IMR-90 (cell line): ENCODE measurements around the gene DKK3. TPM values are rescaled to one million over a fixed set of nuclear protein-coding genes. Genes with fewer than 3 reads are reported as not detected.

Experiments
- ATAC-seq: fragments of 200-7000 bp; cut with Tn5 transposase; 2 replicates; pipeline ENCODE4 v1.9.1; 2020; ENCODE audit warnings: low read depth, mild to moderate bottlenecking, moderate library complexity
- BruUV-seq: library from RNA; stranded (reverse); fragments of 400-500 nt; replicated peaks from 2 replicates; lab custom pipeline; 2021; lab: Mats Ljungman, UMichigan
- CTCF ChIA-PET: fragments of 300-600 bp; formaldehyde crosslinking; extraction: SDS; loops from one replicate; lab custom pipeline; 2021; ENCODE audit warnings: antibody characterized with exemption; lab: Yijun Ruan, JAX
- POLR2A ChIA-PET: fragments of 300-600 bp; sonication (Branson Sonifier 250); formaldehyde crosslinking; loops from one replicate; lab custom pipeline; 2022; ENCODE audit warnings: antibody characterized with exemption; ENCODE audit not compliant: unreplicated experiment; lab: Charles Lee
- DNase-seq: peaks from one replicate; pipeline ENCODE4 v3.0.0; 2013
- H2AFZ ChIP-seq: replicated peaks from 2 replicates; pipeline ENCODE3; 2013; ENCODE audit warnings: low read length, mild to moderate bottlenecking; ENCODE audit not compliant: poor library complexity
- H2AK5ac ChIP-seq: 2 replicates; pipeline ENCODE4 v1.6.1; 2013; ENCODE audit warnings: low read depth, low read length, inconsistent platforms
- H2AK9ac ChIP-seq: replicated peaks from 2 replicates; pipeline ENCODE3; 2013; ENCODE audit warnings: mild to moderate bottlenecking, low read depth, low read length, moderate library complexity; ENCODE audit not compliant: poor library complexity
- H2BK120ac ChIP-seq: 2 replicates; pipeline ENCODE4 v1.6.1; 2013; ENCODE audit warnings: low read depth, low read length, inconsistent platforms
- H2BK15ac ChIP-seq: 3 replicates; pipeline ENCODE4 v1.6.1; 2013; ENCODE audit warnings: low read depth, low read length, inconsistent platforms
- H2BK20ac ChIP-seq: 2 replicates; pipeline ENCODE4 v1.6.1; 2013; ENCODE audit warnings: low read depth, mild to moderate bottlenecking, inconsistent platforms, low read length, moderate library complexity
- H2BK5ac ChIP-seq: 2 replicates; pipeline ENCODE4 v1.6.1; 2013; ENCODE audit warnings: mild to moderate bottlenecking, low read depth, low read length, inconsistent platforms; ENCODE audit not compliant: poor library complexity, severe bottlenecking
- H3K14ac ChIP-seq: replicated peaks from 2 replicates; pipeline ENCODE4 v1.6.1; 2013; ENCODE audit warnings: low read depth, low read length, inconsistent platforms
- H3K18ac ChIP-seq: 2 replicates; pipeline ENCODE4 v1.6.1; 2013; ENCODE audit warnings: low read depth, low read length, control low read depth
- H3K23ac ChIP-seq: 2 replicates; pipeline ENCODE4 v1.6.1; 2013; ENCODE audit warnings: low read depth, low read length, inconsistent platforms
- H3K27ac ChIP-seq: 2 replicates; pipeline ENCODE4 v1.5.1; 2013; ENCODE audit warnings: mild to moderate bottlenecking, control low read depth, low read length; ENCODE audit not compliant: insufficient read depth
- H3K27me3 ChIP-seq: 2 replicates; pipeline ENCODE4 v1.6.1; 2013; ENCODE audit warnings: low read length; ENCODE audit not compliant: control insufficient read depth, insufficient read depth
- H3K36me3 ChIP-seq: 2 replicates; pipeline ENCODE4 v1.6.1; 2013; ENCODE audit warnings: low read length, mixed read lengths; ENCODE audit not compliant: control insufficient read depth, insufficient read depth
- H3K4ac ChIP-seq: 2 replicates; pipeline ENCODE4 v1.6.1; 2013; ENCODE audit warnings: low read depth, low read length, inconsistent platforms
- H3K4me1 ChIP-seq: 2 replicates; pipeline ENCODE4 v1.6.1; 2013; ENCODE audit warnings: low read length, mixed read lengths; ENCODE audit not compliant: control insufficient read depth, insufficient read depth
- H3K4me2 ChIP-seq: 2 replicates; pipeline ENCODE4 v1.6.1; 2013; ENCODE audit warnings: low read depth, mild to moderate bottlenecking, control low read depth, low read length, moderate library complexity
- H3K4me3 ChIP-seq: 2 replicates; pipeline ENCODE4 v1.5.1; 2013; ENCODE audit warnings: low read depth, mild to moderate bottlenecking, control low read depth, low read length, moderate library complexity; ENCODE audit not compliant: insufficient read depth
- H3K56ac ChIP-seq: 2 replicates; pipeline ENCODE4 v1.6.1; 2013; ENCODE audit warnings: low read length, inconsistent platforms; ENCODE audit not compliant: insufficient read depth; ENCODE audit errors: extremely low read depth
- H3K79me1 ChIP-seq, 2 experiments: 2 replicates each; pipeline ENCODE4 v1.6.1; 2013; ENCODE audit warnings: low read length in 2 of 2, inconsistent platforms in 1 of 2, low read depth in 1 of 2
- H3K9ac ChIP-seq: 2 replicates; pipeline ENCODE4 v1.6.1; 2013; ENCODE audit warnings: low read depth, low read length, control low read depth
- H3K9me1 ChIP-seq: 2 replicates; pipeline ENCODE4 v1.6.1; 2013; ENCODE audit warnings: low read length, inconsistent platforms; ENCODE audit not compliant: insufficient read depth
- H3K9me3 ChIP-seq: 2 replicates; pipeline ENCODE4 v1.6.1; 2013; ENCODE audit warnings: low read length; ENCODE audit not compliant: control insufficient read depth, insufficient read depth
- H4K20me1 ChIP-seq: 2 replicates; pipeline ENCODE4 v1.6.1; 2013; ENCODE audit warnings: low read length, inconsistent platforms; ENCODE audit not compliant: insufficient read depth
- H4K5ac ChIP-seq: 2 replicates; pipeline ENCODE4 v1.6.1; 2013; ENCODE audit warnings: mild to moderate bottlenecking, low read depth, low read length, control low read depth
- H4K8ac ChIP-seq, 2 experiments: 2 replicates each; pipeline ENCODE4 v1.6.1; 2013; ENCODE audit warnings: low read depth in 2 of 2, low read length in 2 of 2, control low read depth in 1 of 2, inconsistent platforms in 1 of 2
- H4K91ac ChIP-seq: 2 replicates; pipeline ENCODE4 v1.6.1; 2013; ENCODE audit warnings: low read depth, low read length, inconsistent platforms; ENCODE audit not compliant: insufficient read depth
- CEBPB ChIP-seq: IDR thresholded peaks from 2 replicates; pipeline ENCODE4 v1.6.1; 2012; ENCODE audit warnings: low read depth, low read length, improper control_type of control experiment
- CTCF ChIP-seq: conservative IDR thresholded peaks from 2 replicates; pipeline ENCODE4 v1.5.1; 2012; ENCODE audit warnings: mild to moderate bottlenecking, low read depth, low read length, improper control_type of control experiment
- NFE2L2 ChIP-seq: fragments of 150-350 bp; IDR thresholded peaks from 2 replicates; pipeline ENCODE4 v1.6.1; 2016; ENCODE audit warnings: low read depth, mild to moderate bottlenecking, low read length
- POLR2A ChIP-seq: IDR thresholded peaks from 2 replicates; pipeline ENCODE4 v1.6.1; 2012; ENCODE audit warnings: mild to moderate bottlenecking, low read depth, low read length
- RCOR1 ChIP-seq: IDR thresholded peaks from 2 replicates; pipeline ENCODE4 v1.6.1; 2012; ENCODE audit warnings: mild to moderate bottlenecking, low read length, improper control_type of control experiment; ENCODE audit not compliant: insufficient replicate concordance
- WGBS, 2 experiments: methylation state at CpG; one replicate each; pipeline versions ENCODE4 v1.1.5 to v1.1.7; 2013; ENCODE audit warnings: missing lambda C conversion rate in 2 of 2; ENCODE audit not compliant: insufficient read length in 1 of 2; ENCODE audit errors: extremely low coverage in 2 of 2; 5-methylcytosine and 5-hydroxymethylcytosine counted together
- dilution Hi-C: fragments of 300-500 bp; cut with HindIII; formaldehyde crosslinking; loops from one replicate; pipeline ENCODE4 v1.14.3; 2018; ENCODE audit warnings: low sequenced_read_pairs; ENCODE audit not compliant: unreplicated experiment
- in situ Hi-C: fragments of 300-500 bp; cut with MboI; formaldehyde crosslinking; loops from 3 replicates; pipeline ENCODE4 v1.14.3; 2019; ENCODE audit warnings: low sequenced_read_pairs, inconsistent platforms, mixed read lengths
- intact Hi-C: fragments of 100-400 bp; cut with micrococcal nuclease; formaldehyde crosslinking; loops from 2 replicates; pipeline ENCODE4 v1.10.0; 2022
- polyA plus RNA-seq, 3 experiments: library from polyadenylated mRNA; depleted of rRNA; stranded (reverse); fragments of >200 nt; gene quantifications; 2 replicates each; pipeline ENCODE4 v1.2.3, GENCODE V29; 2012; ENCODE audit warnings: low replicate concordance in 1 of 3
- total RNA-seq: library from RNA; depleted of rRNA; stranded (reverse); fragments of >200 nt; gene quantifications from 2 replicates; pipeline ENCODE4 v1.2.3, GENCODE V29; 2012
- TF ChIP-seq, protein P1 (sequence below): fragments of 150-350 bp; IDR thresholded peaks from 2 replicates; pipeline ENCODE4 v1.6.1; 2017; ENCODE audit warnings: mild to moderate bottlenecking, antibody characterized with exemption, low read length, low read depth

Gene DKK3
- total and polyA plus RNA-seq, 2 of the 4 experiments (the other 2 are of a cell fraction): 453 to 964 TPM

- Histone ChIP-seq H3K56ac (peak overlapping the region; percentile 69), H3K27me3 (no peaks in the 10 kb centered on the region), H3K79me1 (peaks cover 48 to 91% of the 10 kb centered on the region in 2 experiments; a peak in 3 of 4 replicates), H3K9me3 (no peaks in the 10 kb centered on the region), H2BK5ac (peak overlapping the region; percentile 82), H2AFZ (peak overlapping the region; percentile 69), H3K9me1 (peaks cover 63% of the 10 kb centered on the region), H2AK9ac (peak overlapping the region; percentile 89), H3K36me3 (peaks cover 11% of the 10 kb centered on the region), H3K4me1 (peaks cover 59% of the 10 kb centered on the region), H3K9ac (peak overlapping the region; percentile 44), H2BK120ac (peak overlapping the region; percentile 93), H3K4me2 (no peak overlapping the region; the same call in 1 of the 2 replicates), H2AK5ac (peak overlapping the region; percentile 87), H3K4me3 (no peak overlapping the region), H3K23ac (peak overlapping the region; percentile 92), H3K4ac (peak overlapping the region; percentile 99), H4K20me1 (no peaks in the 10 kb centered on the region), H4K5ac (peak overlapping the region; percentile 32), H3K18ac (peak overlapping the region; percentile 31), H3K14ac (peak overlapping the region; percentile 91), H2BK15ac (peak overlapping the region; percentile 96; the same call in 2 of the 3 replicates), H2BK20ac (peak overlapping the region; percentile 93), H4K8ac (peak overlapping the region; percentile 75 to 79), H3K27ac (peak overlapping the region; percentile 80), H4K91ac (peak overlapping the region; percentile 85)
- in situ Hi-C loops (no loop called here), intact Hi-C loops (no loop called here), dilution Hi-C loops (no loop called here)
- TF ChIP-seq CTCF (no peak), CEBPB (peak; percentile 31; the same call in 1 of the 2 replicates), POLR2A (no peak), NFE2L2 (no peak), RCOR1 (no peak)
- TF ChIP-seq, protein P1, sequence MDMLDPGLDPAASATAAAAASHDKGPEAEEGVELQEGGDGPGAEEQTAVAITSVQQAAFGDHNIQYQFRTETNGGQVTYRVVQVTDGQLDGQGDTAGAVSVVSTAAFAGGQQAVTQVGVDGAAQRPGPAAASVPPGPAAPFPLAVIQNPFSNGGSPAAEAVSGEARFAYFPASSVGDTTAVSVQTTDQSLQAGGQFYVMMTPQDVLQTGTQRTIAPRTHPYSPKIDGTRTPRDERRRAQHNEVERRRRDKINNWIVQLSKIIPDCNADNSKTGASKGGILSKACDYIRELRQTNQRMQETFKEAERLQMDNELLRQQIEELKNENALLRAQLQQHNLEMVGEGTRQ: no peak
- 0% methylated on average over 1 of the region's 8 CpGs; no CpG with 5 or more reads in 1 of the 2 experiments for WGBS, 2 experiments
- ATAC-seq (peak; percentile 5), DNase-seq (peak; percentile 81)
- BruUV-seq: no TSS peak
- POLR2A ChIA-PET: interaction anchor here (0.5 kb wide), 1 partner anchor 103 kb away, joined by 5 read pairs; no protein-coding TSS in a partner anchor
- CTCF ChIA-PET: interaction anchor here (0.5 to 1.4 kb wide), 2 partner anchors 13 to 64 kb away, joined by 3 to 4 read pairs; no protein-coding TSS in a partner anchor
Measured at GRCh38 chr11:11979488-11980117, 28.8 kb downstream of the DKK3 start.
